T47D (cell line): Measurements from ENCODE around the gene LRRC46.

Experiments used
- DNase-seq, 2 experiments: peaks; one replicate each; pipeline versions ENCODE4 v3.0.0 to v3.0.0-alpha.2; 2011 to 2012; ENCODE audit warnings: low read depth in 1 of 2, low spot score in 1 of 2
- JUND ChIP-seq: IDR thresholded peaks from 2 replicates; pipeline ENCODE4 v1.6.1; 2012; ENCODE audit warnings: low read depth
- in situ Hi-C: cut with HindIII; loops from 2 replicates; pipeline ENCODE4 v1.10.0; 2016; ENCODE audit warnings: low sequenced_read_pairs, low pct_unique_long_range_greater_than_20kb

Gene LRRC46

GRCh38 chr17:47822785-47823184, 8.7 kb upstream of the LRRC46 start:
- DNase-seq, result no peak
- TF ChIP-seq JUND, result no peak
- in situ Hi-C loops, result no loop called here

GRCh38 chr17:47823519-47823918, 8.0 kb upstream of the LRRC46 start:
- TF ChIP-seq JUND, result no peak
- DNase-seq, result no peak

GRCh38 chr17:47829870-47830269, 1.6 kb upstream of the LRRC46 start:
- no peak for DNase-seq
- TF ChIP-seq JUND, result no peak
- in situ Hi-C loops, result no loop called here

More at GRCh38 chr17:47823519-47823918, 8.0 kb upstream of the LRRC46 start:
- in situ Hi-C loops, result no loop called here

- in situ Hi-C loops, result no loop called here
- no peak for TF ChIP-seq JUND
- DNase-seq, result no peak
Observed at GRCh38 chr17:47830396-47831002, 971 bp upstream of the LRRC46 start.

GRCh38 chr17:47831934-47832327, 461 bp downstream of the LRRC46 start:
- no peak for TF ChIP-seq JUND
- in situ Hi-C loops, result no loop called here
- DNase-seq, result no peak

GRCh38 chr17:47834756-47835155, 3.3 kb downstream of the LRRC46 start:
- in situ Hi-C loops, result no loop called here
- TF ChIP-seq JUND, result no peak
- no peak for DNase-seq

GRCh38 chr17:47836601-47837000, 5.1 kb downstream of the LRRC46 start:
- no peak for TF ChIP-seq JUND
- in situ Hi-C loops, result no loop called here
- no peak for DNase-seq

- no peak for DNase-seq
- in situ Hi-C loops, result no loop called here
- TF ChIP-seq JUND, result no peak
Observed at GRCh38 chr17:47837401-47838039, 6.0 kb downstream of the LRRC46 start.

GRCh38 chr17:47838636-47839035, 7.2 kb downstream of the LRRC46 start:
- DNase-seq, result no peak
- in situ Hi-C loops, result no loop called here
- no peak for TF ChIP-seq JUND

GRCh38 chr17:47839071-47839470, 7.6 kb downstream of the LRRC46 start:
- in situ Hi-C loops, result no loop called here
- TF ChIP-seq JUND, result no peak
- DNase-seq, result no peak

- in situ Hi-C loops, result no loop called here
- DNase-seq, result peak in 1 of 2 experiments; percentile 27
- no peak for TF ChIP-seq JUND
Observed at GRCh38 chr17:47840001-47840741, 8.7 kb downstream of the LRRC46 start.

- DNase-seq, result peak; percentile 91 to 92
- in situ Hi-C loops, result no loop called here
- TF ChIP-seq JUND, result no peak
Observed at GRCh38 chr17:47840742-47841487, 9.4 kb downstream of the LRRC46 start, which contains the start of gene SCRN2. Gene SCRN2, minus strand, starts transcription at chr17:47841273. Its CDS starts 430 bp downstream, at chr17:47840843.
